H1 (cell line): ENCODE data around the gene TTC34. TPM values are rescaled to one million over a fixed set of nuclear protein-coding genes. Genes with fewer than 3 reads are reported as not detected.

Experiments used
- HDAC6 ChIP-seq: IDR thresholded peaks from one replicate; pipeline ENCODE4 v1.7.1; 2012; ENCODE audit warnings: low read depth, mild to moderate bottlenecking, inconsistent platforms, low read length, moderate library complexity
- polyA plus RNA-seq, 7 experiments: library from polyadenylated mRNA; depleted of rRNA in 3 of 7; stranded (reverse) in 5 of 7; unstranded in 2 of 7; fragments of >200 nt in 5 of 7; fragments of 200-250 nt in 2 of 7; gene quantifications; 1 replicate in 5 of 7; 2 replicates in 1 of 7; 4 replicates in 1 of 7; pipeline versions ENCODE4 v1.2.1 to v1.2.3, GENCODE V29; 2011 to 2013; ENCODE audit warnings: missing spikeins in 2 of 7, mixed read lengths in 2 of 7
- total RNA-seq: library from RNA; stranded (reverse); fragmentation: NEBNext Ultra II Directional; extraction: Animal tissue kit (Norgen Biotek cat#: 25700); gene quantifications from 2 replicates; pipeline ENCODE4 v1.2.1, GENCODE V29; 2021
- TF ChIP-seq, protein P1 (sequence below): IDR thresholded peaks from 2 replicates; pipeline ENCODE4 v1.6.1; 2011; ENCODE audit warnings: low read length, improper control_type of control experiment

Gene TTC34
- total and polyA plus RNA-seq, 2 of the 8 experiments (the other 6 are each of a cell fraction or from before 2014, with no cell fraction given): 0.23 to 0.50 TPM

DNA sequence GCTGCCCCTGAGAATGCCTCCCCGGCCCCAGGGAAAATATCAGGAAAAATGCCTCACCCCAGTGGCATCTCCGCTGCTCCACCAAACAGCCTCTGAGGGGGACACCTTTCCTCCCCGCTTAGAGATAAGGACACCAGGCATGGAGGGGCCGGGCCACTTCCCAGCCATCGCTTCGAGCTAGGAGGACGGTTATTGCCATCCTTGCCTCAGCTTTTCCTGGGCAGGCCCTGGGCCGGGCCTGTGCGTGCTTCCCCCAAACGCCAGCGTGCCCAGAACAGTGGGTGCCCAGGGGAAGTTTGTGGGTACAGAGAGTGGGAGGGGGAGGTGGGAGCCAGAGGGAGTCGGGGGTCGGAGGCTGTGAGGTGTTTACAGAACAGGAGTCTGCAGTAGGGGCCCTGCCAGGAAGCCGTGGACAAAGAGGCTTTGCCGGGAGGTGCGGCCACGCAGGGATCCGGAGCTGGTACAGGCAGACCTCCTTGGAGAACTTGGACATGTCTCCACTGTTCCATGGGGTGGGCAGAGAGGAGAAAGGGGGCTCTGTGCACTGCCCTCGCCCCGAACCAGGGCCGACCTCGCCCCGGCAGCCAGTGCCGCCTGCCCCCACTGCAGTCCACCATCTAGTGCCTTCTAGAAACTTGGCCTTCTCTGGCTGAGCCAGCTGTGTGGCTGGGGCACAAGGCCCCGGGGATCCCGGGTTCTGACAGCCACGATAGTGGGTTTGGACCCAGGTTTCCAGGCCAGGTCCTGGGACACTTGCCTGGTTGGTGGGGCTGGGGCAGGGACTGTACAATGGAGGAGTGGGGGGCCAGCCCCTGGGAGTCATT, 33.5 kb upstream of the TTC34 start (continued):
- TF ChIP-seq, protein P1, sequence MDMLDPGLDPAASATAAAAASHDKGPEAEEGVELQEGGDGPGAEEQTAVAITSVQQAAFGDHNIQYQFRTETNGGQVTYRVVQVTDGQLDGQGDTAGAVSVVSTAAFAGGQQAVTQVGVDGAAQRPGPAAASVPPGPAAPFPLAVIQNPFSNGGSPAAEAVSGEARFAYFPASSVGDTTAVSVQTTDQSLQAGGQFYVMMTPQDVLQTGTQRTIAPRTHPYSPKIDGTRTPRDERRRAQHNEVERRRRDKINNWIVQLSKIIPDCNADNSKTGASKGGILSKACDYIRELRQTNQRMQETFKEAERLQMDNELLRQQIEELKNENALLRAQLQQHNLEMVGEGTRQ: no peak
- no peak for TF ChIP-seq HDAC6
